B cell (primary cell): ENCODE measurements around the gene BCAR3. TPM values are rescaled to one million over a fixed set of nuclear protein-coding genes. Genes with fewer than 3 reads are reported as not detected.
"Not testable (repeated sequence)": the region's sequence is repeated elsewhere in the genome, so short reads cannot be mapped to it uniquely, and the experiment has no call there.

Experiments
- ATAC-seq: fragments of 200-7000 bp; cut with Tn5 transposase; one replicate; pipeline ENCODE4 v1.10.0; 2021; ENCODE audit warnings: low read depth, mild to moderate bottlenecking, moderate number of reproducible peaks, moderate library complexity
- CTCF ChIA-PET: fragments of 350-600 bp; sonication (Branson Sonifier 250); formaldehyde crosslinking; loops from one replicate; lab custom pipeline; 2021; ENCODE audit warnings: antibody characterized with exemption, inconsistent platforms; lab: Charles Lee
- POLR2A ChIA-PET: fragments of 350-600 bp; sonication (Branson Sonifier 250); formaldehyde crosslinking; loops from one replicate; lab custom pipeline; 2021; ENCODE audit warnings: antibody characterized with exemption; lab: Charles Lee
- DNase-seq: peaks from one replicate; pipeline ENCODE4 v3.0.0; 2013
- H2AFZ ChIP-seq: 2 replicates; pipeline ENCODE4 v1.6.1; 2012; ENCODE audit warnings: mild to moderate bottlenecking, low read depth, low read length; ENCODE audit not compliant: insufficient read depth, poor library complexity, severe bottlenecking
- H3K27ac ChIP-seq, 2 donors: 1 replicate in 1 of 2; 2 replicates in 1 of 2; pipeline ENCODE4 v1.5.1; 2012 to 2013; ENCODE audit warnings: low read length in 2 of 2, mild to moderate bottlenecking in 2 of 2, moderate library complexity in 1 of 2
- H3K27me3 ChIP-seq, 4 experiments: fragments of 200-600 bp in 1 of 4; sonication (generic) in 1 of 4; replicated peaks in 1 of 4; 1 replicate in 2 of 4; 2 replicates in 2 of 4; pipeline versions ENCODE4 v1.6.1 to v1.7.0; 2013 to 2016; ENCODE audit warnings: low read length in 3 of 4, mild to moderate bottlenecking in 2 of 4, mixed read lengths in 1 of 4, moderate library complexity in 1 of 4; ENCODE audit not compliant: insufficient read depth in 4 of 4, control insufficient read depth in 3 of 4; ENCODE audit errors: control extremely low read depth in 1 of 4
- H3K36me3 ChIP-seq, 2 experiments: replicated peaks in 1 of 2; 1 replicate in 1 of 2; 2 replicates in 1 of 2; pipeline versions ENCODE4 v1.6.1 to v1.7.1; 2013; ENCODE audit warnings: low read length in 1 of 2; ENCODE audit not compliant: insufficient read depth in 2 of 2, control insufficient read depth in 1 of 2; ENCODE audit errors: control extremely low read depth in 1 of 2, extremely low read depth in 1 of 2
- H3K4me1 ChIP-seq, 2 donors: fragments of 200-600 bp in 1 of 2; sonication (generic) in 1 of 2; 1 replicate in 1 of 2; 2 replicates in 1 of 2; pipeline versions ENCODE4 v1.5.1 to v1.6.1; 2013 to 2017; ENCODE audit warnings: low read length in 2 of 2; ENCODE audit not compliant: control insufficient read depth in 2 of 2, insufficient read depth in 2 of 2
- H3K4me2 ChIP-seq: replicated peaks from 2 replicates; pipeline ENCODE3; 2012; ENCODE audit warnings: mild to moderate bottlenecking, low read depth, low read length; ENCODE audit not compliant: poor library complexity, severe bottlenecking
- H3K4me3 ChIP-seq, 5 experiments: fragments of 200-600 bp in 1 of 5; sonication (generic) in 1 of 5; 1 replicate in 3 of 5; 2 replicates in 2 of 5; pipeline versions ENCODE4 v1.5.1 to v1.7.0; 2011 to 2016; ENCODE audit warnings: low read length in 4 of 5, mild to moderate bottlenecking in 4 of 5, low read depth in 2 of 5, control low read depth in 1 of 5, moderate library complexity in 1 of 5; ENCODE audit not compliant: insufficient read depth in 1 of 5; ENCODE audit errors: control extremely low read depth in 1 of 5, extremely low read depth in 1 of 5
- H3K79me2 ChIP-seq: fragments of 200-600 bp; sonication (generic); one replicate; pipeline ENCODE4 v1.6.0; 2016; ENCODE audit warnings: low read length; ENCODE audit not compliant: control insufficient read depth, insufficient read depth
- H3K9ac ChIP-seq: fragments of 200-600 bp; sonication (generic); 2 replicates; pipeline ENCODE4 v1.6.1; 2017; ENCODE audit warnings: mild to moderate bottlenecking, low read length, moderate library complexity
- H3K9me3 ChIP-seq, 3 donors: one replicate each; pipeline versions ENCODE4 v1.6.1 to v1.7.1; 2013; ENCODE audit warnings: low read length in 2 of 3; ENCODE audit not compliant: control insufficient read depth in 2 of 3, insufficient read depth in 1 of 3; ENCODE audit errors: control extremely low read depth in 1 of 3
- H4K20me1 ChIP-seq: 2 replicates; pipeline ENCODE4 v1.6.0; 2012; ENCODE audit warnings: mild to moderate bottlenecking, low read length; ENCODE audit not compliant: insufficient read depth, control insufficient read depth, poor library complexity, severe bottlenecking
- H3K27ac Mint-ChIP-seq: one replicate; pipeline ENCODE4 v1.8.0; 2021; ENCODE audit warnings: mixed read lengths
- H3K27me3 Mint-ChIP-seq: one replicate; pipeline ENCODE4 v1.8.0; 2021; ENCODE audit warnings: mixed read lengths
- H3K4me1 Mint-ChIP-seq: one replicate; pipeline ENCODE4 v1.8.0; 2021; ENCODE audit warnings: mixed read lengths
- H3K4me3 Mint-ChIP-seq: one replicate; pipeline ENCODE4 v1.8.0; 2021; ENCODE audit warnings: mixed read lengths
- H3K9me3 Mint-ChIP-seq: one replicate; pipeline ENCODE4 v1.8.0; 2022; ENCODE audit warnings: mixed read lengths; ENCODE audit not compliant: insufficient read depth
- EZH2 ChIP-seq: IDR thresholded peaks from 2 replicates; pipeline ENCODE4 v1.6.1; 2012; ENCODE audit warnings: borderline replicate concordance, low read depth, mild to moderate bottlenecking, moderate library complexity, low read length; ENCODE audit not compliant: insufficient read depth, poor library complexity, severe bottlenecking
- WGBS: methylation state at CpG from one replicate; pipeline ENCODE4 v1.1.5; 2013; ENCODE audit warnings: missing lambda C conversion rate; ENCODE audit not compliant: insufficient coverage; 5-methylcytosine and 5-hydroxymethylcytosine counted together
- intact Hi-C: fragments of 100-400 bp; cut with micrococcal nuclease; formaldehyde crosslinking; loops from one replicate; pipeline ENCODE4 v1.10.0; 2022
- polyA plus RNA-seq: library from polyadenylated mRNA; depleted of rRNA; stranded (reverse); fragments of >200 nt; gene quantifications from 2 replicates; pipeline ENCODE4 v1.2.3, GENCODE V29; 2012
- total RNA-seq, 2 donors: library from RNA; stranded (reverse); fragments of 120-200 nt in 1 of 2; gene quantifications; 1 replicate in 1 of 2; 2 replicates in 1 of 2; pipeline versions ENCODE4 v1.2.3 to v1.2.4, GENCODE V29; 2013 to 2022
- TF ChIP-seq, protein P1 (sequence below): fragments of 200-600 bp; IDR thresholded peaks from one replicate; pipeline ENCODE4 v1.8.0; 2022; ENCODE audit warnings: antibody characterized with exemption, mild to moderate bottlenecking

The BCAR3 gene
- total and polyA plus RNA-seq, 2 donors (not counting 1 experiment from before 2014, with no cell fraction given): 6.7 to 13.0 TPM

DNA sequence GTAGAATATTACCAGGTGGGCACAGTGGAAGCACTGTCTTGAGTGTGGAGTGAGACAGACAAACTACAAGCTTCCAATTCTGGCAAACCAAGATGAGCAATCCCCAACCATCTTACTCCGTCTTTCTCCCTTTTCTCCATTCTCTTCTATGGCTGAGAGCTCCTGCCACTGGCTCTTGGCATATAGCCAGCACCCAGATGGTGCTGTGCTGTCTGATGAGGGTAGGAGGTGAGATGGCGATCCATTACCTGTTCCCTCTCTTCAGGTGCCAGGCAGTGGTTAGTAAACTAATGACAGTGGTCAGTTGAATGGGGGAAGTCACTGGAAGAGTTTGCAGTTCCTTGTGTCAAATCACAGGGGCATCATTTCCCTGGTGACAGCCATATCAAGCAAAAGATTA is 125.3 kb downstream of the BCAR3 start:
- no CpG with 5 or more reads among the region's 2 CpGs for WGBS
- DNase-seq (no peak), ATAC-seq (no peak)
- CTCF ChIA-PET: no interaction called here
- peaks cover 0 to 1% (median 0%) of the 10 kb centered on the region in 3 donors for H3K9me3 ChIP-seq
- TF ChIP-seq, protein P1, sequence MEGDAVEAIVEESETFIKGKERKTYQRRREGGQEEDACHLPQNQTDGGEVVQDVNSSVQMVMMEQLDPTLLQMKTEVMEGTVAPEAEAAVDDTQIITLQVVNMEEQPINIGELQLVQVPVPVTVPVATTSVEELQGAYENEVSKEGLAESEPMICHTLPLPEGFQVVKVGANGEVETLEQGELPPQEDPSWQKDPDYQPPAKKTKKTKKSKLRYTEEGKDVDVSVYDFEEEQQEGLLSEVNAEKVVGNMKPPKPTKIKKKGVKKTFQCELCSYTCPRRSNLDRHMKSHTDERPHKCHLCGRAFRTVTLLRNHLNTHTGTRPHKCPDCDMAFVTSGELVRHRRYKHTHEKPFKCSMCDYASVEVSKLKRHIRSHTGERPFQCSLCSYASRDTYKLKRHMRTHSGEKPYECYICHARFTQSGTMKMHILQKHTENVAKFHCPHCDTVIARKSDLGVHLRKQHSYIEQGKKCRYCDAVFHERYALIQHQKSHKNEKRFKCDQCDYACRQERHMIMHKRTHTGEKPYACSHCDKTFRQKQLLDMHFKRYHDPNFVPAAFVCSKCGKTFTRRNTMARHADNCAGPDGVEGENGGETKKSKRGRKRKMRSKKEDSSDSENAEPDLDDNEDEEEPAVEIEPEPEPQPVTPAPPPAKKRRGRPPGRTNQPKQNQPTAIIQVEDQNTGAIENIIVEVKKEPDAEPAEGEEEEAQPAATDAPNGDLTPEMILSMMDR: no peak
- no peak for TF ChIP-seq EZH2
- no peak overlapping the region for H3K4me2 ChIP-seq
- no peak overlapping the region for H3K4me3 Mint-ChIP-seq
- peaks cover 0 to 6% of the 10 kb centered on the region in 2 experiments for H3K36me3 ChIP-seq
- H3K27me3 Mint-ChIP-seq: no peaks in the 10 kb centered on the region
- no peaks in the 10 kb centered on the region for H4K20me1 ChIP-seq
- H3K9me3 Mint-ChIP-seq: no peaks in the 10 kb centered on the region
- H3K9ac ChIP-seq: no peak overlapping the region
- H3K4me1 ChIP-seq: peaks cover 10 to 18% of the 10 kb centered on the region in 2 donors
- no peaks in the 10 kb centered on the region for H3K27me3 ChIP-seq
- no peak overlapping the region for H3K27ac Mint-ChIP-seq
- H3K4me3 ChIP-seq: no peak overlapping the region
- no peaks in the 10 kb centered on the region for H3K79me2 ChIP-seq
- H3K27ac ChIP-seq: no peak overlapping the region
- intact Hi-C loops: no loop called here
- peaks cover 23% of the 10 kb centered on the region for H3K4me1 Mint-ChIP-seq
- no peak overlapping the region for H2AFZ ChIP-seq
- POLR2A ChIA-PET: no interaction called here

DNA sequence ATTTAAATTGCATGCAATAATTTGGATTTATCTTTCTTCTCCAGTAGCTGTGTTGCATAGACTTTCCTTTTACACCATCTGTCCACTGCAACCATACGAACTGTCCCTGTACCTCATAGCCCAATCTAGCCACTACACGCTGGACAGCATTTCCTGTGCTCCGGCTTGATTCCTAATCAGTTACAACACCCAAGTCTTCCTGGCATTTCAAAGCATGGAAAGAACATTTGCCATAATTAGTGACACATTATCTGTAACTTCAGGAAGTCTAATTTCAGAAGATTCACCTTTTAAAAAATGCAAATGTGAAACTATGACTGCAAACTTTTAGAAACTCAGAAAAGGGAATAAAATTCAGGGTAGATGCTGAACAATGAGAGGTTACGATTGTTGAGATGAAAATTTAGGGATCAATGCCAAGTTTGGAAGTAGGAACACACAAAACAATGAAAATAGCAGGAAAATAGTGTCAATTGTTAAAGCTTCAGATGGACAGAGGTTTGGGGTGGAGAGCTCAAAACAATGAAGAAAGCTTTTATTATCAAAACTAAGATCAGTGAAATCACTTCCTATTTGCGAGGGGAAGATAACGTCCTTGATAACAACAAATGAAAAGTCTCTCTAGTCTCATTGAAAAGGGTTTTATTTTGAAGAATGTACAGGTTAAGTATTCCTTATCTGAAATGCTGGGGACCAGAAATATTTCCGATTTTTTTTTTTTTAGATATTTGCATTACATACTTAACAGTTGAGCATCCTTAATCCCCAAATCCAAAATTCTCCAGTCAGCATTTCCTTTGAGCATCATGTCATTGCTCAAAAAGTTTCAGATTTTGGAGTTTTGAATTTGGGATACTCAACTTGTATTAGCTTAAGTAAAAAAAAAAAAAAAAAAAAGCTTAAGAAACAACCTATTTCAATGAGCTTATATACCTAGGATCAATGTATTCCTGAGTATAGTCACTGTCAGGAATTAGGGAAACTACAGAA is 126.5 kb downstream of the BCAR3 start:
- H2AFZ ChIP-seq: no peak overlapping the region
- no peak for DNase-seq
- intact Hi-C loops: no loop called here
- ATAC-seq: no peak
- no peak overlapping the region for H3K27ac Mint-ChIP-seq
- H3K4me3 ChIP-seq: no peak overlapping the region
- H3K27me3 Mint-ChIP-seq: no peaks in the 10 kb centered on the region
- POLR2A ChIA-PET: no interaction called here
- H3K27ac ChIP-seq: no peak overlapping the region
- H3K9me3 ChIP-seq: peaks cover 0 to 1% (median 0%) of the 10 kb centered on the region in 3 donors
- no peaks in the 10 kb centered on the region for H3K27me3 ChIP-seq
- H3K4me2 ChIP-seq: no peak overlapping the region
- no peaks in the 10 kb centered on the region for H3K9me3 Mint-ChIP-seq
- H3K4me1 Mint-ChIP-seq: peaks cover 23% of the 10 kb centered on the region
- H3K4me3 Mint-ChIP-seq: no peak overlapping the region
- CTCF ChIA-PET: interaction anchor here (0.6 kb wide), 1 partner anchor 1246 kb away, joined by 3 read pairs; no protein-coding TSS in a partner anchor
- H3K9ac ChIP-seq: no peak overlapping the region
- 79% methylated on average over 2 of the region's 7 CpGs for WGBS
- H4K20me1 ChIP-seq: no peaks in the 10 kb centered on the region
- peaks cover 10 to 18% of the 10 kb centered on the region in 2 donors for H3K4me1 ChIP-seq
- TF ChIP-seq, protein P1: no peak
- TF ChIP-seq EZH2: no peak
- peaks cover 0 to 8% of the 10 kb centered on the region in 2 experiments for H3K36me3 ChIP-seq
- no peaks in the 10 kb centered on the region for H3K79me2 ChIP-seq

DNA sequence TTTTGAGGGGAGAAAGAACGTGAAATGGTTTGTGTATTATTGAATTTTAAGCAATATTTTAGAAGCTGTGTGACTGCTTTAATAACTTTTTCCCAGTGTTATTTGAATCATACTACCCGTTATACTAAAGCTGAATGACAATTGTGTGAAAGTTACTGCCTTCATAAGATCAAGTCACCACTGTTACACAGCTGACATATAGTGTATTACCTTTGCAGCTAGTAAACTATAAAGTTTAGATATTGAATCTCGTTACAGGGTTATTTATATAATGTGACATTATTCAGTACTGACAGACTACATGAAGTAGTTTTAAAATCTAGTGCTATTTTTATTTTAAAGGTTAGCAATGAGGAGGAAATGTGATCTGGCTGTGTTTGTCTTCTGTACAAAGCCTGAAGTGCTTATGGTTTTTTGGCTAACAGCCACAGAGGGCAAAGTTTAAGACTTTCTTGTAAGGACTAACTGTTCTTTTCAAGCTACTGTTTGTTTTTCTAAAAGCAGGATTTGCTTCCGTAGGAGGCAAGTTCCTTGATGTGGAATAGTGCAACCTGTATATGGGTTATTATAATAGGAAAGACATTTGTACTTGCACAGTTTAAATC is 127.6 kb downstream of the BCAR3 start:
- no CpG with 5 or more reads among the region's 4 CpGs for WGBS
- H4K20me1 ChIP-seq, ATAC-seq, H2AFZ ChIP-seq, H3K9me3 ChIP-seq, H3K27me3 Mint-ChIP-seq, H3K4me3 ChIP-seq, H3K9me3 Mint-ChIP-seq, H3K27ac Mint-ChIP-seq, H3K79me2 ChIP-seq, H3K9ac ChIP-seq, H3K4me1 ChIP-seq, H3K4me3 Mint-ChIP-seq, H3K27me3 ChIP-seq, H3K36me3 ChIP-seq, H3K4me2 ChIP-seq, H3K27ac ChIP-seq, intact Hi-C loops, DNase-seq, CTCF ChIA-PET, POLR2A ChIA-PET: not testable (repeated sequence)
- H3K4me1 Mint-ChIP-seq: peaks cover 13% of the 10 kb centered on the region
